HG02798 (cell line): ENCODE measurements around the gene DEPP1.
"Not testable (repeated sequence)": the region's sequence is repeated elsewhere in the genome, so short reads cannot be mapped to it uniquely, and the experiment has no call there.

Experiments used
- ATAC-seq: cut with Tn5 transposase; IDR thresholded peaks from one replicate; pipeline ENCODE4 v1.9.1; 2021; ENCODE audit warnings: mild to moderate bottlenecking; ENCODE audit not compliant: unreplicated experiment, poor library complexity

The DEPP1 gene

GRCh38 chr10:44978570-44979280 lies at the start of gene DEPP1:
DEPP1 (minus strand) TSS chr10:44978809; CDS start chr10:44978030, 779 bp downstream.
- peak; percentile 26 for ATAC-seq

- no peak for ATAC-seq
Observed at GRCh38 chr10:45023426-45023825, 44.8 kb upstream of the DEPP1 start.

- ATAC-seq: no peak
Observed at GRCh38 chr10:45015590-45015989, 37.0 kb upstream of the DEPP1 start.

- not testable (repeated sequence) for ATAC-seq
Observed at GRCh38 chr10:45014557-45014956, 35.9 kb upstream of the DEPP1 start.

- ATAC-seq: peak; percentile 82
Observed at GRCh38 chr10:45008524-45009161, 30.0 kb upstream of the DEPP1 start.

- no peak for ATAC-seq
Observed at GRCh38 chr10:45006276-45007030, 27.8 kb upstream of the DEPP1 start.

GRCh38 chr10:45005284-45005683 lies 26.7 kb upstream of the DEPP1 start:
- ATAC-seq: no peak

- ATAC-seq: no peak
Observed at GRCh38 chr10:45004661-45005060, 26.1 kb upstream of the DEPP1 start.

GRCh38 chr10:45003432-45004000 lies 24.9 kb upstream of the DEPP1 start:
- no peak for ATAC-seq

- ATAC-seq: peak; percentile 74
Observed at GRCh38 chr10:45001381-45002148, 23.0 kb upstream of the DEPP1 start.

- peak; percentile 81 for ATAC-seq
Observed at GRCh38 chr10:45000752-45001380, 22.3 kb upstream of the DEPP1 start, which contains the start of gene ZNF22. ZNF22 (plus strand) TSS chr10:45000923; CDS start chr10:45003369, 2,446 bp downstream.

GRCh38 chr10:45000138-45000751 lies 21.6 kb upstream of the DEPP1 start:
- ATAC-seq: no peak

- ATAC-seq: no peak
Observed at GRCh38 chr10:44998146-44998631, 19.6 kb upstream of the DEPP1 start.

GRCh38 chr10:44997105-44997748 lies 18.6 kb upstream of the DEPP1 start:
- no peak for ATAC-seq

- ATAC-seq: no peak
Observed at GRCh38 chr10:44995914-44996669, 17.5 kb upstream of the DEPP1 start.

- no peak for ATAC-seq
Observed at GRCh38 chr10:44995581-44995913, 16.9 kb upstream of the DEPP1 start.

GRCh38 chr10:44994752-44995530 lies 16.3 kb upstream of the DEPP1 start:
- no peak for ATAC-seq
